MM.1S (cell line): Measurements from ENCODE around the gene CABLES2.

Experiments
- DNase-seq: peaks from one replicate; pipeline ENCODE4 v3.0.0-alpha.2; 2015
- H2AFZ ChIP-seq: fragments of 300-600 bp; sonication (generic); 2 replicates; pipeline ENCODE4 v1.6.0; 2016; ENCODE audit warnings: antibody characterized with exemption, low read length
- H3F3A ChIP-seq: fragments of 300-600 bp; sonication (generic); 2 replicates; pipeline ENCODE4 v1.6.1; 2016; ENCODE audit warnings: mild to moderate bottlenecking, antibody characterized with exemption, low read length, moderate library complexity, mixed read lengths; ENCODE audit not compliant: insufficient read depth
- H3K27ac ChIP-seq: fragments of 300-600 bp; sonication (generic); 2 replicates; pipeline ENCODE4 v1.5.1; 2016; ENCODE audit warnings: mild to moderate bottlenecking, low read length
- H3K27me3 ChIP-seq: fragments of 300-600 bp; sonication (generic); replicated peaks from 2 replicates; pipeline ENCODE4 v1.6.0; 2016; ENCODE audit warnings: low read length; ENCODE audit not compliant: insufficient read depth
- H3K36me3 ChIP-seq: fragments of 300-600 bp; sonication (generic); replicated peaks from 2 replicates; pipeline ENCODE4 v1.6.1; 2016; ENCODE audit warnings: mild to moderate bottlenecking, low read length, mixed read lengths; ENCODE audit not compliant: insufficient read depth
- H3K4me1 ChIP-seq: fragments of 300-600 bp; sonication (generic); 2 replicates; pipeline ENCODE4 v1.6.1; 2016; ENCODE audit warnings: low read length, mixed read lengths
- H3K4me2 ChIP-seq: fragments of 300-600 bp; sonication (generic); 2 replicates; pipeline ENCODE4 v1.6.0; 2016; ENCODE audit warnings: low read depth, low read length
- H3K4me3 ChIP-seq: fragments of 300-600 bp; sonication (generic); 2 replicates; pipeline ENCODE4 v1.5.1; 2016; ENCODE audit warnings: low read length, mixed read lengths
- H3K79me2 ChIP-seq: fragments of 300-600 bp; sonication (generic); 2 replicates; pipeline ENCODE4 v1.6.1; 2016; ENCODE audit warnings: mixed run types, low read length, mixed read lengths
- H3K9ac ChIP-seq: fragments of 300-600 bp; sonication (generic); 2 replicates; pipeline ENCODE4 v1.6.1; 2016; ENCODE audit warnings: low read length, mixed read lengths
- H3K9me2 ChIP-seq: fragments of 300-600 bp; sonication (generic); replicated peaks from 2 replicates; pipeline ENCODE4 v1.6.1; 2016; ENCODE audit warnings: mild to moderate bottlenecking, low read length, mixed read lengths; ENCODE audit not compliant: insufficient read depth
- H3K9me3 ChIP-seq: fragments of 300-600 bp; sonication (generic); replicated peaks from 2 replicates; pipeline ENCODE4 v1.6.1; 2016; ENCODE audit warnings: mild to moderate bottlenecking, low read length, mixed read lengths; ENCODE audit not compliant: insufficient read depth
- H4K20me1 ChIP-seq: fragments of 300-600 bp; sonication (generic); 2 replicates; pipeline ENCODE4 v1.6.1; 2016; ENCODE audit warnings: mild to moderate bottlenecking, low read length, moderate library complexity, mixed read lengths; ENCODE audit not compliant: insufficient read depth
- EZH2 ChIP-seq: fragments of 300-600 bp; sonication (generic); optimal IDR thresholded peaks from 2 replicates; pipeline ENCODE3; 2017; ENCODE audit warnings: low read depth, mild to moderate bottlenecking, antibody characterized with exemption, low read length, mixed read lengths
- EZH2phosphoT487 ChIP-seq: fragments of 300-600 bp; sonication (generic); IDR thresholded peaks from 2 replicates; pipeline ENCODE4 v1.6.1; 2018; ENCODE audit warnings: antibody characterized with exemption, low read length
- TF ChIP-seq, protein P1 (sequence below): fragments of 300-600 bp; sonication (generic); IDR thresholded peaks from 2 replicates; pipeline ENCODE4 v1.5.1; 2016; ENCODE audit warnings: antibody characterized with exemption, low read length, mixed read lengths

CABLES2 gene

GRCh38 chr20:62419759-62420158 is 12.7 kb upstream of the CABLES2 start:
- Histone ChIP-seq H3K36me3 (no peaks in the 10 kb centered on the region), H3K27ac (no peak overlapping the region), H3K4me1 (no peaks in the 10 kb centered on the region), H3K4me3 (no peak overlapping the region), H3K9me3 (no peaks in the 10 kb centered on the region), H3F3A (no peaks in the 10 kb centered on the region), H3K4me2 (no peak overlapping the region), H3K79me2 (no peaks in the 10 kb centered on the region), H2AFZ (no peak overlapping the region), H4K20me1 (no peaks in the 10 kb centered on the region), H3K9me2 (no peaks in the 10 kb centered on the region), H3K9ac (no peak overlapping the region), H3K27me3 (peaks cover 93% of the 10 kb centered on the region)
- no peak for DNase-seq
- TF ChIP-seq EZH2, result no peak
- TF ChIP-seq EZH2phosphoT487, result no peak
- TF ChIP-seq, protein P1, sequence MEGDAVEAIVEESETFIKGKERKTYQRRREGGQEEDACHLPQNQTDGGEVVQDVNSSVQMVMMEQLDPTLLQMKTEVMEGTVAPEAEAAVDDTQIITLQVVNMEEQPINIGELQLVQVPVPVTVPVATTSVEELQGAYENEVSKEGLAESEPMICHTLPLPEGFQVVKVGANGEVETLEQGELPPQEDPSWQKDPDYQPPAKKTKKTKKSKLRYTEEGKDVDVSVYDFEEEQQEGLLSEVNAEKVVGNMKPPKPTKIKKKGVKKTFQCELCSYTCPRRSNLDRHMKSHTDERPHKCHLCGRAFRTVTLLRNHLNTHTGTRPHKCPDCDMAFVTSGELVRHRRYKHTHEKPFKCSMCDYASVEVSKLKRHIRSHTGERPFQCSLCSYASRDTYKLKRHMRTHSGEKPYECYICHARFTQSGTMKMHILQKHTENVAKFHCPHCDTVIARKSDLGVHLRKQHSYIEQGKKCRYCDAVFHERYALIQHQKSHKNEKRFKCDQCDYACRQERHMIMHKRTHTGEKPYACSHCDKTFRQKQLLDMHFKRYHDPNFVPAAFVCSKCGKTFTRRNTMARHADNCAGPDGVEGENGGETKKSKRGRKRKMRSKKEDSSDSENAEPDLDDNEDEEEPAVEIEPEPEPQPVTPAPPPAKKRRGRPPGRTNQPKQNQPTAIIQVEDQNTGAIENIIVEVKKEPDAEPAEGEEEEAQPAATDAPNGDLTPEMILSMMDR, result no peak

DNA sequence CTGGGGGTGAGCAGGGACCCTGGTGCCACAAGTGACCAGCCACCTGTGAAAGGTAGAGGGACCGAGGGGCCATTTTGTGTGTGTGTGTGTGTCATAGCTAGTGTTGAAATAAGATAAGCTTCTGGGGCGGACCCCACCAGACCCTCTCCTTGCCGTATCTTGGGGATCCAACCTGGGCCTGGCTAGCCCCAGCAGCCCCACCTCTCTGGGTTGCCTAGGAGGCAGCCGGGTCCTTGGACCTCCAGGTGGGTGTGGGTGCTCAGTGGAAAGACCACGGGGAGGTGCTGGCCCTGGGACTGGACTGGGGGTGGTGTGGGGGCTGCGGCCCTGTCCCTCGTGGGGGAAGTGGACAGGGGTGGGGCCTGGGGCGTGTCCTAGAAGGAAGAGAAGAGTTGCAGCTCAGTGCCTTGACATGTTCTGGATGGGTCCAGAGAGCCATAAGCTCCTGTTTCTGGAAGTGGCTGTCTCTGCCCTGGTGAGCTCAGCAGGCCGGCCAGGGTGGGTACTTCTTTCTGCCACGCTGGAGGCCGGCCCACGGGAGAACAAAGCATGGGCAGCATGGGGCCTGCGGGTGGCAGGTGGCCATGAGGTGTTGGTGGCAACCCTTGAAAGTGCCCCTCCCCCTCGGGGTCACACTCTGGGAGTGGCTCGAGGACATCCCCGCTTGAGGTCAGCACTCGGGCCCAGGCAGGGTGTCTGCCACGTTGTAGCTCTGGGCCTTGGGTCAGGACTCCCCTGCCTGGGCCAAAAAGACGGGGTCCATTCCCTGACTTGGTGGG is 11.8 kb upstream of the CABLES2 start:
- Histone ChIP-seq H2AFZ (no peak overlapping the region), H4K20me1 (no peaks in the 10 kb centered on the region), H3K27me3 (peaks cover 93% of the 10 kb centered on the region), H3K79me2 (no peaks in the 10 kb centered on the region), H3K9me3 (no peaks in the 10 kb centered on the region), H3K9ac (no peak overlapping the region), H3K36me3 (no peaks in the 10 kb centered on the region), H3K9me2 (no peaks in the 10 kb centered on the region), H3K4me1 (no peaks in the 10 kb centered on the region), H3K4me2 (no peak overlapping the region), H3K4me3 (no peak overlapping the region), H3F3A (no peaks in the 10 kb centered on the region), H3K27ac (no peak overlapping the region)
- TF ChIP-seq, protein P1, result no peak
- no peak for TF ChIP-seq EZH2
- no peak for TF ChIP-seq EZH2phosphoT487
- no peak for DNase-seq

DNA sequence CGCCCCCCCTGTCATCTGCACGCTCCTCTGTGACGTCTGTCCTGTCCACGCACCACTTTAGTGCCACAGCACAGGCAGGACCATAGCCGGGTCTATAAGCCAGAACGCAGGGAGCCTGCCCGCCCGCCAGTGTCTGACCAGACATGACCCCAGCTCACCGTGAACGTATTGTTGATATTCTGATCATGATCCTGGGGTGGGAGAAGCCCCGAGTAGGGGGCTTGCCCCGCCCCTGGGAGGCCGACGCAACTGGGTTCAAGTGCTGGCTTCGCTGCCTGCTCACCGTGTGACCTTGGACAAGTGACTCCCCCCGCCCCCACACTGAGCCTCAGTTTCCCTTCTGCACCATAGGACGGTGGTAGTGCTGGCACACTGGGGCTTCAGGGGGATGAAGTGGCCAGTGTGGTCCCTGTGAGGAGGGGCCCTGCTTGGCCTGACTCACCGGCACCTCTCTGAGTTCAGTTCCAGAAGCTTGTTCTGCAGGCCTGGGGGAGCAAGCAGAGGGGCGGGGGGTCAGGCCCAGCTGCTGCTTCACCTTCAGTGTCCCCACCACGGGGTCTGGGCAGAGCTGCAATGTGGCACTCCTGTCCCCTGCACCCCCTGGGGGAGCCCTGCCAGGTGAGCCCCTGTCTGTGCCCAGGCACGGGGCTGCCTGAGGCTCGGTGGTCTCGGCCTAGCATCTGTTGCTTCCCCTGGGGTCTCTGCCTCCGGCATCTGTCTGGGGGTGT is 11.1 kb upstream of the CABLES2 start:
- no peaks in the 10 kb centered on the region for H3K36me3 ChIP-seq
- no peaks in the 10 kb centered on the region for H3F3A ChIP-seq
- H3K9me2 ChIP-seq, result no peaks in the 10 kb centered on the region
- peaks cover 93% of the 10 kb centered on the region for H3K27me3 ChIP-seq
- H3K9me3 ChIP-seq, result no peaks in the 10 kb centered on the region
- H3K9ac ChIP-seq, result no peak overlapping the region
- no peak overlapping the region for H3K4me3 ChIP-seq
- H3K4me2 ChIP-seq, result no peak overlapping the region
- H3K79me2 ChIP-seq, result no peaks in the 10 kb centered on the region
- no peaks in the 10 kb centered on the region for H3K4me1 ChIP-seq
- DNase-seq, result no peak
- TF ChIP-seq EZH2, result no peak
- TF ChIP-seq, protein P1, result no peak
- TF ChIP-seq EZH2phosphoT487, result no peak
- H3K27ac ChIP-seq, result no peak overlapping the region
- no peak overlapping the region for H2AFZ ChIP-seq
- no peaks in the 10 kb centered on the region for H4K20me1 ChIP-seq
